NCI-H748 treated with DMSO at 0.1 percent for 48 hours (cell line): ENCODE measurements around the gene NPTX2.
A peak's percentile ranks its signal among the peaks of the same experiment; 100 is the strongest.

Source experiments
- DNase-seq: peaks from one replicate; lab custom pipeline; 2025; lab: John Stamatoyannopoulos, UW

Gene NPTX2

DNA sequence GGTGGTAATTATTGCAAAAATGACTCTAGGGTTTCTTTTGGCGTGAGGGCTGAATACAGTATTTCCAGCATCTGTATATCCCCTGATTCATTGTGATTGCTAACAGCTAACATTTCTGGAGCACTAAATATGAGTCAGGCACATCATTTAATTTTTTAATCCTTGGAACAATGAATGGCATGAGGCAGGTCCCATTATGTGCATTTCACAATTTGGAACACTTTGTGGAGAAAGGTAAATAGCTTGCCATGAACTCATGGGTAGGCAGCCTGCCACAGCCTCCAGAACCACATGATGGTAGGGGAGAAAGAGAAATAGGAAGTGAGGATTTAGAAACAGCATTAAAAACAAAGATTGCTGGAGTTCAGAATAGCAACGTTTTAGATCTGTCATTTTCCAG lies 1.7 kb downstream of the NPTX2 start:
- no peak for DNase-seq

DNA sequence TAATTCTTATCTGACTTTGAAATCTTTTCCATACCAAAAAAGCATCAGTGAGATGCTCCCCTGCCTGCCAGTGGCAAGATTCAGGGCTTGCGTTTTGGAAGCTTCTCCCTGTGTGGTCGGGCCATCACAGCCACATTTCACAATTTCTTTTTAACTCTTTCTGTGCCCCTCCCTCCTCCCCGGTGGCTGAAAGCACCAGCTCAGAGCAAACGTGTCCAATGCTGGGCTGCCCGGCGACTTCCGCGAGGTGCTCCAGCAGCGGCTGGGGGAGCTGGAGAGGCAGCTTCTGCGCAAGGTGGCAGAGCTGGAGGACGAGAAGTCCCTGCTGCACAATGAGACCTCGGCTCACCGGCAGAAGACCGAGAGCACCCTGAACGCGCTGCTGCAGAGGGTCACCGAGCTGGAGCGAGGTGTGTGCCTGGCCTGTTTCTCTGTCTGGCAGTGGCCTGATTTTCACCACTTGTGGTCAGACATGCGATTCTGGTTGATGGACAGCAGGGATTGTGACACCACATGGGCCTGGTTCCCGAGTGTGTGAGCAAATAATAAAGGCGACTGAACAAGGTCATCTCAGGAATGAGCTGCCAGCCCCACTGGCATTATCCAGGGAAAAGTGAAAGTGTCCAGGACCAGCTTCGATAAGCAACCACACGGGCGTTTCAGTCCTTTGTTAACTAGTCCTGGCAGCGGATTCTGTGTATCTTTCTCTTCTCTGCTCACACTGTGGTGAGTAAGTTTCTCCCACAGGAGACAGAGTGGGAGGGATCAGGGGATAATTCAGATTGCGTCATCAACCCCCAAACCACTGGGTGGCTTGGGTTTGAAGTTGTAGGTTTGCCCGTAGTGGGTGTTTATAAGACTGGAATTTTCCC lies 2.6 kb downstream of the NPTX2 start:
- DNase-seq = peak; percentile 68

DNA sequence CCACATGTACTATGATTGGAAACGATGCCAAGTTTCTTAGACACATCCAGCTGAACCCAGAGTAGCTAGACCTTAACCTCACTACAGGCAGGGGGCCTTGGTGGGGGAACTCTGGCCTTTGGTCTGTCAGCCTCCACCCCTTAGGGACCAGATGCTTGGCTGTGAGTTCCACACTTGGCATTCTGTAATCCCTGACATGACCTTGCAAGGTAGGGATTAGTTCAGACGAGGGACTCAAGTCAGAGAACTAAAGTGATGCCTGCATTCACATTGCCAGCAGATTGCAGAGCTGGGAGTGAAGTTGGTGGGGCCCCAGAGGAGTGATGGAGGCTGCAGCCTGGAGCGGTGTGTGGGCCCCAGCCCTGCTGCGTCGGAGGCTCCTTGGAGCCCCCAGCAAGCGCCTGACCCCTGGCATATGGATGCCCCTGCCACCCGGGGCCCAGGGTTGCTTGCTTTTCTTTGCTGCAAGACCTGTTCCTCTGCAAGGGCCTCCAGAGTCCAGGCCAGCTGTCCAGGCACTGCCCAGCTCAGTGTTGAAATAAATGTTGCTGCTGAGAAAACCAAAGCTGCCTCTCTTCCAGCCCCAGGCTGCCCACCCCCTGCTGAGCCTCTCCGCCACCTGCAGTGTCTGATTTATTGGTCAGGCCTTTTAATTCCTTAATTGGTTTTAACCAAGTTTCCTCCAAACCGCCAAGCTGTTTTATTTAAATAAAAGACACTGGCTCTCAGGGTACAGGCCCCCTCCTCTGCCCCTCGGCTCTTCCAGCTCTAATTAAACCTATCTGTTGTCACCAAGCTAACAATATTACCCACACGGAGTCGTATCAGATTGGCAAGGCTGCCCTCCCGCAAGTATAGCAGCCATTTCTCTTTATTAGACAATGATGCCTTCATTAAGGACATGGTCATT lies 4.7 kb downstream of the NPTX2 start:
- no peak for DNase-seq

DNA sequence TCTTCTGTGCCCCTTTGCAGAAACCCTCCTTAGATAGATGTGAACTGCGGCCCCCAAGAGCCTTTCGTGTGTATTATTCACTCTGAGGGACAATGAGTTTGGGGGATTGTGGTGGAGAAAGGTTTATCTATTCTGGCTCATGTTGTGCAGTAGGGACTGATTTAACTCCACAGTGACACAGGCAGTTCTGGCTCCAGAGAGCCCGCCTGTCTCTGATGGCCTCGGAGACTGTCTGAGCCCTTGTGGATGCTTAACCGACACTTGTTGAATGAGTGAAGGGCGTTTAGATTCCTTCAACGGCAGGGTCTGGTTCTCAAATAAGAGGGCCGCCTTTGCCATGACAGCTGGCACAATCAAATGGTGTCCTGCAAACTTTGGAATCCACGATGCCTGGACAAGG lies 5.8 kb downstream of the NPTX2 start:
- no peak for DNase-seq

DNA sequence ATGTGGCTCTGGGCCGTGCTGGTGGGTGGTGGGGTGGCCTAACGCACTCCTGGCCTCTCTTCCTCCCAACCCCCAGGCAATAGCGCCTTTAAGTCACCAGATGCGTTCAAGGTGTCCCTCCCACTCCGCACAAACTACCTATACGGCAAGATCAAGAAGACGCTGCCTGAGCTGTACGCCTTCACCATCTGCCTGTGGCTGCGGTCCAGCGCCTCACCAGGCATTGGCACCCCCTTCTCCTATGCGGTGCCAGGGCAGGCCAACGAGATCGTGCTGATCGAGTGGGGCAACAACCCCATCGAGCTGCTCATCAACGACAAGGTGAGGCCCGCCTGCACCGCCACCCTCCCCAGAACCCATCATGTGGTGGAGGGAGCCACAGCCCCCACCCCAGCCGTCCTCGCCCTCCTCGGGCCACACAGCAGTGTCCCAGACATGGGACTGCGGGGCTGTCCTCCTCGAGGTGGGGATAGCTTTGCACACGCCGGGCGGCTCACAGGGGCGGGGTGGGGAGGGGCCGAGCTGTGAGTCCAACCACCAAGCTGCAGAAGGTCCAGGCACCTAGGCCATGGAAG lies 7.8 kb downstream of the NPTX2 start:
- DNase-seq = no peak

DNA sequence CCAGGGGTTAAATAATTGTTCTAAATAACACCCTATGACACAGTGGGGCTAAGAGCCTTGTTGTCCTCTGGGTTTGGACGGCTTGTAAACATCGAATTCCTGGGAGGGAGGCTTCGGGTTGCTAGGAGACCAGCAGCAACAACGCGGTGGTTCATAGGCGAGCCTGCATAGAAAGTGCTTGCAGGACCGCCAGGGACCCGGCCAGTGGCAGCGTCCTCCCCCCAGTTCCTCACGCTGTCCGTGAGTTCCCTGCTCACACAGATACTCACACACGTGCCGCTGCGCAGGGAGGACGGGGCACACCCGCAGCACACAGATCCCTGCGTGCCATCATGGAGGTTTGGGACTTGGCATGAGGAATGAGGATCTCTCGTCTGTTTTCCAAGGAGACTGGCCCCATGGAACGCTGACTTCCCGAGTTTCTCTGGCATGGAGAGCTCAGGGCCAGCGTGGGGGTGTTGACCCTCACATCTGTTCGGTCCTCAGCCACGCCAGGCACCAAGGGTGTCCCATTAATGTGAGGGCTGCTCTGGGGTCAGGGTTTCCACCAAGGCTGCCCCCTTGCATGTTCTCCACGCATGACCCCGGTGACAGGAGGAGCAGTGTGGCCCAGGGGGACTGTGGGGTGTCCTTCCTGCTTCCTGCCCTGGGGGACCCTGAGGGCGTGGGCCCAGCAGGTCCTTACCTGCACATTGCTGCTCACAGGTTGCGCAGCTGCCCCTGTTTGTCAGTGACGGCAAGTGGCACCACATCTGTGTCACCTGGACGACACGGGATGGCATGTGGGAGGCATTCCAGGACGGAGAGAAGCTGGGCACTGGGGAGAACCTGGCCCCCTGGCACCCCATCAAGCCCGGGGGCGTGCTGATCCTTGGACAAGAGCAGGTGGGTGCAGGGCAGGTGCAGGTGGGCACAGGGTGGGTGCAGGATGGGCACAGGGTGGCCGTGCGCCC lies 9.7 kb downstream of the NPTX2 start:
- DNase-seq = peak; percentile 47

DNA sequence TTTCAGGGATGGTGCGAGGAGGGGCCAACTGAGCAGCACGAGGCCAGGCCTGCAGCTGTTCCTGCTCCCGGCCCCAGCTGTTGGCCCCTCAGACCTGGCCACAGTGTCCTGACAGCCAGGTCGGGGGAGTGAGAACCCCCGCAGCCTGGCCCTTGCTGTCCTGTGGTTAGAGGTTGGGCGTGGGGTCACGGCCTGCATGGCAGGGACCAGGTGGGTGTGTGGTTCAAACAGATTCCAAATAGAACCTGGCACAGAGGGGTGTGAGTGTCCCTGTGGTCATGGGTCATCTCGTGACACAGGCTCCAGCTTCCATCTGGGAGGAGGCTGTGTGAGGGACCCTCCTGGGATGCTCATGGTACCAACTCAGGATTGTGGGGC lies 10.3 kb downstream of the NPTX2 start:
- DNase-seq = no peak

DNA sequence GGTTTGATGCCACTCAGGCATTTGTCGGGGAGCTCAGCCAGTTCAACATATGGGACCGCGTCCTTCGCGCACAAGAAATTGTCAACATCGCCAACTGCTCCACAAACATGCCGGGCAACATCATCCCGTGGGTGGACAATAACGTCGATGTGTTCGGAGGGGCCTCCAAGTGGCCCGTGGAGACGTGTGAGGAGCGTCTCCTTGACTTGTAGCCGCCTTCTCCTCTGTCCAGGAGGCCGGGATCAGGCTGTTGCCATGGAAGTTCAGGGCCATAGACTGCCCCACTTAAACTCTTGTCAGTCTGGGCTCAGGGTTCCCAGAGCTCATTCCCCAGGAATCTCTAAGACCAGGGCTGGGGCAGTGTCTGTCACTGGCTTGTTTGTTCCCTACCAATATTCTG lies 11.3 kb downstream of the NPTX2 start:
- no peak for DNase-seq

DNA sequence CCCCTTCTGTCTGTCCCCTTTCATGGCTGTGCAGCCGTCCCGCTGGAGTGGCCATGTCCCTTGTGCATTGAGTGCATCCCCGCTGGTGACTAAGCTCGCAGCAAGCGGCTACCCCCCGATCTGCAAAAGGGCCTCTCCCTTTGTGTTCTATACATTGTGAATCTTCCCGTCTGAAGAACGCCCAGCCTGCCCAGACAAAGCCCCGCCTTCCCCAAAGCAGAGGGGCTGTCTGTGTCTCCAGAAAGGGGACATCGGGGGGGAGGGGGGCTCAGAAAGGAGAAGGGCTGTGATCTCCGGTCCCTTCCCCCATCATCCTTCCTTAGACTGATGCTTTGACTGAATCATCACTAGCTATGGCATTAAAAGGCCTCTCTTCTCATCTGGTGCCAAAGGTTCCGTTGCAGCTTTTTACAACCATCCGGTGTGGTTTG lies 11.9 kb downstream of the NPTX2 start:
- no peak for DNase-seq

DNA sequence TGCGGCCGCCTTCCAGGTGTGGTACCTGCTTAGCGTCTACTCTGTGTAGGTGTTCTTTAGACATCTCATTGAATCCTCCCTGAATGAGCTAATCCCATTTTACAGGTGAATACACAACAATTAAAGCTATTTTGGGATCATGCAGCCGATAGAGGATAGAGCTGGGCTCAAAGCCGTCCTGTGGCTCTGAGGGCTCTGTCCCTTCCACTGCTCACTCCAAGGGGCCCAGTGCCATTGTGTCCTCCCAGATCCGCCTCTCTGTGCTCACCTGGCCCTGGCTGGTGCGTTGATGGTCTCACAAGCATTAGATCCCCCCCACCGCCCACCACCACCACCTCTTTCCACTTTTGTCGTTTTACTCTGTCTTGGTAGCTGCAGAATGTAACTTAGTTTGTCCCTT lies 13.1 kb downstream of the NPTX2 start:
- DNase-seq = no peak

DNA sequence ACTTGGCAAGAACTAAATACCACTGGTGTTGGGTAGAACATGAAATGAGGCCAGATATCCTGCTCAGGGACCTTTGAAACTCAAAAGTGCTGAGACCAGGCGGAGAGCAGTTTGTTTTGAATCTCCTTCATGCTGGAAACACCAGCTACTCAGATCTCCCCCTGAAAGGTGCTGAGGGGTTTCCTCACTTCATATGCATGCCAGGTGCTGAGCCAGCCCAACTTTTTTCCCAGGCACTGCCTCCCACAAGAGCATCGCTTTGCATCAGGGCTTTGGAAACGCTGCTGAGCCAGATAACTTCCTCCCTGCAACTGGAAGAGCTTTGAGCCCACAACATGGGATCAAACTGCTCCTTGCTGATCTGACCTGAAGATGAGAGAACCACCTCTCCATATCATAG lies 13.7 kb downstream of the NPTX2 start:
- no peak for DNase-seq

DNA sequence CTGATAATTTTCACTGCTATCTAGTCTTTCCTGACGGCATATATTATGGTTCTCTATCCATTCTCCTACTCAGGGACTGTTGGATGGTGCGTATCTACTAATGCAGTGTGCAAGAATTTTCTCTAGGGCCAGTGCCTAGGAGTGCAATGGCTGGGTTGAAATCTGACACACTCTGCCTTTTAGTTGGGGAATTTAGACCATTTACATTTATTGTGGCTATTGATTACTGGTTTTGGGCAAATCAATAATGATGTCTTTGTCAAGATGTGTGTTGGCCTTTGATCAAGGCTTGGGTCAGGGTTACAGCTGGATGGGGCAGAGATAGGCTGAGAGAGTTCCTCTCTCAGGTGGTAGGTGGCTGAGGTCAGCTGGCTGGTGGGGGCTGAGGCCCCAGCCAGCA lies 21.8 kb downstream of the NPTX2 start:
- DNase-seq = no peak

DNA sequence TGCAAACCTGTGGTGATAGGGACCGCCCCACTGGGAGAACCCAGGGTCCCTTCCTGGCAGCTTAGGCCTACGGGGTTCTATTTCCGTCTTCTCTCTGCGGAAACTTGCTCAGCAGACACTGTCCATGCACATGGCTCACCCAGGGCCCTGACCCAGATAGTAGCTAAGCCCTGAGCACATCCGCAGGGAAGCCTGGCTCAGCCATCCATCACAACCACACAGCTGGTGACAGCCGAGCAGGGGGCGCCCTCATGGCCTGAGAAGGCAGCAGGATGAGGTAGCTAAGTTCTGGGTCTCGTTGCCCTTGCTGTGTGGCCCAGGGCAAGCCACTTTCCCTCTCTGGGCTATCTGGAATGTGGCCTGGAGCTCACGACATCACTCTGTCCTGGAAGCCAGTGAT lies 23.3 kb downstream of the NPTX2 start:
- DNase-seq = no peak

DNA sequence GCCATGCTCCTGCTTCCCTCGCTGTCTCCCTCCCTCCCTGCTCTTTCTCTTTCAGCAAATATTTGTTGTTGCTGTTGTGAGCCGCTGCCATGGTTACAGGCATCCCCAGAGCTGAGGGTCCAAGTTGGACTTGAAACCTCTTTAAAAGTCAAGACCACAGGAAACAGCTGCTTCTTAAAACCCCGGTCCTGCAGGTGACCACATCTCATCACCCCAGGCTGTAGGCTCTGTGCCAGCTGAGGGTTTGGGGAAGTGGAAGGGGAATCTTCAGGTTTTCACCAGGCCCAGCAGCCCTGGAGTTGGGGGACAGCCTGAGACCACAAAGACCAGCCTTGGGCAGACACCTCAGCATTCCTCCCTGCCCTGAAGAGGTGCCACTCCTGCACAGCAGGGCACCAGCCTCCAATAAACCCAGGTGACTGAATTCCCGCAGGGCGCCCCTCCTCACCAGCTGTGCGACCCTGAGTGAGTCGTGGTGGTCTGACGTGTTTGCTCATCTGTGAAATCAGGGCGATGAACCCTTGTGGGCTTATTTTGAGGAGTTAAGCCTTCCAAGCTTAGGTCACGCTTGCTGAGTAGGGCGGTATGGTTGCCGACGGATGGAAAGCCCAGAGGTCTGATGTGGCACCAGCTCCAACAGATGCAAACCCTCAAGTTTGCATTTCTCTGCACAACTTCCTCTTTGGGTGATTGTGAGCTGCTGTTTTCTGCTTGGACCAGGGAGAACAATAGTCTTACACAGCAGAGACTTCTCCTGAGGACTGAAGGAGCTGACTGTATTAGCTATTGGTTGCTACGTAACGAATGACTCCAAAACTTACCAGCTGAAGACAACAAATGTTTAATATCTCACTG lies 24.8 kb downstream of the NPTX2 start:
- DNase-seq = peak; percentile 30

DNA sequence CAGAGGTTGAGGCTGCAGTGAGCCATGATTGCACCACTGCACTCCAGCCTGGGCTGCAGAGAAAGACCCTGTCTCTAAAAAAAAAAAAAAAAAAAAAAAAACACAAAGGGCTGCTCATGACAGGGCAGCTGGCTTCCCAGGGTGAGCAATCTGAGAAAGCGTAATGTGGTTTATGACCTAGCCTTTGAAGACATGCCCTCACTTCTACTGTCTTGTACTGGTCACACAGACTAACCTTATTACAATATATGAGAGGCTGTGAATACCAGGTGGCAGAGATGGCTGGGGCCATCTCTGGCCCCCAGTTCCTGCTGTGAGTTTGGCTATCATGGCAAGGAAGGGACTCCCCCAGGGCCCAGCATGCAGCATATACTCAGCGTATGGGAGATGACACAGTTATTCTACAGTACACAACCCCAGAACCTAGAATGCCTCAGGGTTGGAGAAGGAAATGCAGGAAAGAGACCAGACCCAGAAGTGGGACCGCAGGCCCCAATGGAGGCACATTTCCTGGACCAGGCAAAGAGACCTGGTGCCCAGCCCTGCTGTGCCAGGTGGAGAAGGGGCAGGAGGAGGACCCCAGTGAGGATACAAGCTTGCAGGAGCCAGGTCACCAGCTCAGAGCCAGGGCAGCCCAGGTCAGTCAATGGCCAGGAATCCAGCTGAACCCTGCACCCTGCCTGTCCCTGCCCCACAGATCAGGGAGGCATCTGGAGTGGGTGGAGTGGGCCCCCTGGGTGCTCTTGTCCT lies 26.3 kb downstream of the NPTX2 start:
- no peak for DNase-seq

DNA sequence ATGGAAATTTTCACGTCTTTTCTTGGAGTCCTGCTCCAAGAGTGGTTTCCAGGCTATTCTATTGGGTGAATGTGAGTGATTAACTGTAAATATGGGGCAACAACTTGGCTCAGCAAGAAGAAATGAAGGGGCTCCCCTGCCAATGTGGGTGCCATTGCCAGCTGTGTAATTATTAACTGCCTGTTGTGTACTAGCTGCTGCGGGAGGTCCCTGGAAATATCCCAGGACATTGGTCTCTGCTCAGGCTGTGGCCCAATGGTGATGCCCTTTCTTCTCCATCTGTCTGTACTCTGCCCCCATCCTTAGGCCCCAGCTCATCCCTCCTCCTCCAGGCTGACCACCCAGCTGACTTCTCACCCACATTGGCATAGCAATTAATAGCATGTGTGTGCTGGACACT lies 29.4 kb downstream of the NPTX2 start:
- DNase-seq = no peak

DNA sequence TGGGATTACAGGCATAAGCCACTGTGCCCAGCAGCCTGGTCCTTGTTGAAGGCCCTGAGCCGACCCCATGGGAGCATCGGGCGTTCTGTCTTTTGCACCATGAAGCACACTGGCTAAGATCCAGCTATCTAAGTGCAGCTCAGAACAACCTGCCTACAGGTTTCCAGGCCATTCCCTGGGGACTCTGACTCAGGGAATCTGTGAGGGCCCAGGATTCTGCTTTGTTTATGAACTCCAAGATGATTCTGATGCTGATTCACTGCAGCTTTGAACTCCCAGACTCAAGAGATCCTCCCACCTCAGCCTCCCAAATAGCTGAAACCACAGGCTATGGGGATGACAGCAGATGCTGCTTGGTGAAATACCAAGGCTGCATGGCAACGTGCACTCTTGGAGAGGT lies 30.2 kb downstream of the NPTX2 start:
- no peak for DNase-seq

DNA sequence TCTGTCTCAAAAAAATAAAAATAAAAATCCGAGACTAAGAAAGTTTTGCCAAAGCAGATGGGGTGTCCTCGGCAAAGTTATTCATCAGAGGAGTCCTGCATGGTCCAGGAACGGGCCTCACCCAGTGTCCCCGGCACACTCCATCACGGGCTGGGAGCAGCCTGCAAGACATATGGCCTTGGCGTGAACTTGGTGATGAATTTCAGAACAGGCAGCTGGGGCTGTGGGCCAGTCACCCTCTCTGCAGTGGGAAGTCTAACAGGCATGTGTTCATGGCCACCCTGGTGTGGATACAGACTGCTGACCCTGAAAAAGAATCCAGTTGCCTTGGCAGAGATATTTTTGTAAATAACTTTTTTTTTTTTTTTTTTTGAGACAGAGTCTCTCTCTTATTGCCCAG lies 34.7 kb downstream of the NPTX2 start:
- no peak for DNase-seq

DNA sequence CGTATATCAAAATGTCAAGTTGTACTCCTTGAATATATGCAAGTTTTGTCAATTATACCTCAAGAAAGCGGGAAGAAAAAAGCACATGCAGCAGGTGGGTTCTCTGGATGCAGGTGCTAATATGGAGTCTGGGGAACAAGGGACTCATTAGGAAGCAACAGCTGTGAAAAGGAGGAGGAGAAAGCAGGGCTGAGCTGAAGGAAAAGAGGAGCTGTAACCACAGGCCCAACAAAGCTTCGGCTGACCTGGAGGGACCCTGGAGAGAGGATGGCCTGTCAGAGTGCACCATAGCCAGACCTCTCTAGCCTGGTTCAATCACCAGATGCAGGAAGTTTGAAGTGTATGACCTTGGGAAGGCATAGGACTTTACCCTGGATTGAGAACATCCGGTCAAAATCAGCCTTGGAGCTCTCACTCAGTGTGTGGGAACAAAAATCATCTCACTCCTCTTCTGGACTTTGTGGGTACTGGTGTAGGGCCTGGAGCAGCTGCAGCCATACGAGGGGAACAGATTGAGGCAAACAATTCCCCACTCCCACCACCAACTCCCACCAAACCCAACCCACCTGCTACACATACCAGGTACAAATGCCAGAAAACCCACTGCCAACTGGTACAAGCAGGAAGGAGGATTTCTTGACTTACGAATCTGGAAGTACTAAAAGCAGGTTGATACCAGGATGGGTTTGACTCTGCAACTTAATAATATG lies 36.7 kb downstream of the NPTX2 start:
- no peak for DNase-seq
